Renal pelvis (tissue), 4 donors: Measurements from ENCODE around the gene LRMDA. TPM values are rescaled to one million over a fixed set of nuclear protein-coding genes. Genes with fewer than 3 reads are reported as not detected.
A peak's percentile ranks its signal among the peaks of the same experiment; 100 is the strongest.
"Not testable (repeated sequence)": the region's sequence is repeated elsewhere in the genome, so short reads cannot be mapped to it uniquely, and the experiment has no call there.

Source experiments
- DNase-seq: peaks from one replicate; pipeline ENCODE4 v3.0.0-alpha.2; 2013
- polyA plus RNA-seq, 3 donors: library from polyadenylated mRNA; unstranded; fragments of 120-200 nt; gene quantifications; one replicate each; pipeline ENCODE4 v1.2.1, GENCODE V29; 2013; ENCODE audit not compliant: insufficient read length in 3 of 3

The LRMDA gene
- polyA plus RNA-seq, 3 donors = 16.3 to 24.7 (median 22.1) TPM

- no peak for DNase-seq
These were observed 1047.8 kb downstream of the LRMDA start for GRCh38 chr10:76479103-76479790.

GRCh38 chr10:76481178-76481577 lies 1049.8 kb downstream of the LRMDA start:
- DNase-seq = no peak

- no peak for DNase-seq
These were observed 1056.2 kb downstream of the LRMDA start for GRCh38 chr10:76487582-76487981.

GRCh38 chr10:76488602-76489001 lies 1057.2 kb downstream of the LRMDA start:
- DNase-seq = no peak

- DNase-seq = no peak
These were observed 1059.8 kb downstream of the LRMDA start for GRCh38 chr10:76491216-76491615.

- DNase-seq = no peak
These were observed 1060.6 kb downstream of the LRMDA start for GRCh38 chr10:76492026-76492425.

GRCh38 chr10:76492678-76493472 lies 1061.5 kb downstream of the LRMDA start:
- DNase-seq = no peak

GRCh38 chr10:76497666-76498065 lies 1066.2 kb downstream of the LRMDA start:
- DNase-seq = no peak

GRCh38 chr10:76504823-76505222 lies 1073.4 kb downstream of the LRMDA start:
- DNase-seq = no peak

- DNase-seq = no peak
These were observed 1078.0 kb downstream of the LRMDA start for GRCh38 chr10:76509446-76509845.

GRCh38 chr10:76514321-76514720 lies 1082.9 kb downstream of the LRMDA start:
- no peak for DNase-seq

GRCh38 chr10:76514869-76515268 lies 1083.4 kb downstream of the LRMDA start:
- DNase-seq = no peak

GRCh38 chr10:76522547-76522946 lies 1091.1 kb downstream of the LRMDA start:
- DNase-seq = no peak

GRCh38 chr10:76523246-76523645 lies 1091.8 kb downstream of the LRMDA start:
- DNase-seq = peak; percentile 34

- peak; percentile 74 for DNase-seq
These were observed 1092.4 kb downstream of the LRMDA start for GRCh38 chr10:76523791-76524351.

GRCh38 chr10:76526833-76527232 lies 1095.4 kb downstream of the LRMDA start:
- DNase-seq = not testable (repeated sequence)

- DNase-seq = no peak
These were observed 1108.9 kb downstream of the LRMDA start for GRCh38 chr10:76540331-76540730.

- DNase-seq = no peak
These were observed 1109.4 kb downstream of the LRMDA start for GRCh38 chr10:76540786-76541185.

- no peak for DNase-seq
These were observed 1110.4 kb downstream of the LRMDA start for GRCh38 chr10:76541852-76542251.

GRCh38 chr10:76542307-76542930 lies 1111.0 kb downstream of the LRMDA start:
- no peak for DNase-seq

- DNase-seq = no peak
These were observed 1112.2 kb downstream of the LRMDA start for GRCh38 chr10:76543655-76544054.

GRCh38 chr10:76544789-76545188 lies 1113.4 kb downstream of the LRMDA start:
- no peak for DNase-seq

GRCh38 chr10:76546411-76546810 lies 1115.0 kb downstream of the LRMDA start:
- DNase-seq = no peak
